HG03064 (cell line): ENCODE data around the gene ADGRD1.
"Not testable (repeated sequence)": the region's sequence is repeated elsewhere in the genome, so short reads cannot be mapped to it uniquely, and the experiment has no call there.

ENCODE experiments used
- ATAC-seq: cut with Tn5 transposase; IDR thresholded peaks from one replicate; pipeline ENCODE4 v1.9.1; 2021; ENCODE audit warnings: low read depth; ENCODE audit not compliant: unreplicated experiment

The ADGRD1 gene

GRCh38 chr12:130953771-130954543 lies at the start of gene ADGRD1:
ADGRD1 (plus strand) TSS chr12:130953907; CDS start chr12:130954466, 559 bp downstream.
- ATAC-seq: no peak

GRCh38 chr12:130904064-130904463 lies 49.6 kb upstream of the ADGRD1 start:
- no peak for ATAC-seq

GRCh38 chr12:130904936-130905455 lies 48.7 kb upstream of the ADGRD1 start:
- not testable (repeated sequence) for ATAC-seq

GRCh38 chr12:130909111-130909510 lies 44.6 kb upstream of the ADGRD1 start:
- no peak for ATAC-seq

- ATAC-seq: no peak
Observed at GRCh38 chr12:130911193-130911592, 42.5 kb upstream of the ADGRD1 start.

GRCh38 chr12:130911933-130912332 lies 41.8 kb upstream of the ADGRD1 start:
- ATAC-seq: no peak

- ATAC-seq: no peak
Observed at GRCh38 chr12:130916241-130916911, 37.3 kb upstream of the ADGRD1 start.

- ATAC-seq: no peak
Observed at GRCh38 chr12:130917607-130918006, 36.1 kb upstream of the ADGRD1 start.

GRCh38 chr12:130919086-130919485 lies 34.6 kb upstream of the ADGRD1 start:
- ATAC-seq: no peak

GRCh38 chr12:130920119-130920703 lies 33.5 kb upstream of the ADGRD1 start:
- ATAC-seq: no peak

GRCh38 chr12:130920723-130921381 lies 32.9 kb upstream of the ADGRD1 start:
- no peak for ATAC-seq

- no peak for ATAC-seq
Observed at GRCh38 chr12:130922511-130922953, 31.2 kb upstream of the ADGRD1 start.

- no peak for ATAC-seq
Observed at GRCh38 chr12:130924966-130925665, 28.6 kb upstream of the ADGRD1 start.

- no peak for ATAC-seq
Observed at GRCh38 chr12:130925666-130926015, 28.1 kb upstream of the ADGRD1 start.

- no peak for ATAC-seq
Observed at GRCh38 chr12:130929363-130929762, 24.3 kb upstream of the ADGRD1 start.

- no peak for ATAC-seq
Observed at GRCh38 chr12:130932061-130932930, 21.4 kb upstream of the ADGRD1 start.

GRCh38 chr12:130933269-130933995 lies 20.3 kb upstream of the ADGRD1 start:
- no peak for ATAC-seq

GRCh38 chr12:130934753-130935152 lies 19.0 kb upstream of the ADGRD1 start:
- ATAC-seq: no peak

GRCh38 chr12:130936561-130936960 lies 17.1 kb upstream of the ADGRD1 start:
- no peak for ATAC-seq
